ENCODE results near the gene LDLRAD4.

The LDLRAD4 gene

DNA sequence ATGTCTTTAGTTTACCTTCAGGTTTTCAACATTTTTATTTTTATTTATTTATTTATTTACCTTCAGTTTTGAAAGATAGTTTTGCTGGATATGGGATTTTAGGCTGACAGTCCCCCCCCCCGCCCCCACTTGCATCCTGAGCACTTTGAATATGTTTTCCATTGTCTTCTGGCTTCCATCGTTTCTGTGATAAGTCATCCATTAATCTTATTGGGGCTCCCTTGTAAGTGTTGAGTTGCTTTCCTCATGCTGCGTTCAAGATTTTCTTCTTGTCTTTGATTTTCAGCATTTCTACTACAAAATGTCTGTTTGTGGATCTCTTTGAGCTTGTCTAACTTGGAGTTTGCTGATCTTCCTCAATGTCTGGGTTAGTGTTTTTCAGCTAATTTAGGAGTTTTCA lies 19.4 kb upstream of the LDLRAD4 start:
- no peak for TF ChIP-seq EZH2phosphoT487 (conservative IDR thresholded peaks at IDR 0.05; ENCODE audit: low read length)
- TF ChIP-seq, protein P1, sequence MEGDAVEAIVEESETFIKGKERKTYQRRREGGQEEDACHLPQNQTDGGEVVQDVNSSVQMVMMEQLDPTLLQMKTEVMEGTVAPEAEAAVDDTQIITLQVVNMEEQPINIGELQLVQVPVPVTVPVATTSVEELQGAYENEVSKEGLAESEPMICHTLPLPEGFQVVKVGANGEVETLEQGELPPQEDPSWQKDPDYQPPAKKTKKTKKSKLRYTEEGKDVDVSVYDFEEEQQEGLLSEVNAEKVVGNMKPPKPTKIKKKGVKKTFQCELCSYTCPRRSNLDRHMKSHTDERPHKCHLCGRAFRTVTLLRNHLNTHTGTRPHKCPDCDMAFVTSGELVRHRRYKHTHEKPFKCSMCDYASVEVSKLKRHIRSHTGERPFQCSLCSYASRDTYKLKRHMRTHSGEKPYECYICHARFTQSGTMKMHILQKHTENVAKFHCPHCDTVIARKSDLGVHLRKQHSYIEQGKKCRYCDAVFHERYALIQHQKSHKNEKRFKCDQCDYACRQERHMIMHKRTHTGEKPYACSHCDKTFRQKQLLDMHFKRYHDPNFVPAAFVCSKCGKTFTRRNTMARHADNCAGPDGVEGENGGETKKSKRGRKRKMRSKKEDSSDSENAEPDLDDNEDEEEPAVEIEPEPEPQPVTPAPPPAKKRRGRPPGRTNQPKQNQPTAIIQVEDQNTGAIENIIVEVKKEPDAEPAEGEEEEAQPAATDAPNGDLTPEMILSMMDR (IDR thresholded peaks at IDR 0.05; ENCODE audit: insufficient read depth, low read length, poor library complexity, severe bottlenecking): no peak
- H3K9ac ChIP-seq (ENCODE audit: low read length): no peak overlapping the region
- no peaks in the 10 kb centered on the region for H3K27me3 ChIP-seq (ENCODE audit: low read length)

GRCh38 chr18:13201292-13201691 lies 17.3 kb upstream of the LDLRAD4 start:
- Histone ChIP-seq H3K27ac (ENCODE audit: low read depth, low read length) (no peak overlapping the region), H4K20me1 (ENCODE audit: low read depth, low read length) (no peaks in the 10 kb centered on the region), H3K9me3 (ENCODE audit: insufficient read depth, low read length) (no peaks in the 10 kb centered on the region), H3K4me2 (ENCODE audit: low read depth, low read length, poor library complexity, severe bottlenecking) (no peak overlapping the region), H3K4me3 (ENCODE audit: insufficient read depth, low read length, poor library complexity, severe bottlenecking) (no peak overlapping the region), H3K36me3 (ENCODE audit: low read length) (no peaks in the 10 kb centered on the region), H3K9ac (ENCODE audit: low read length) (no peak overlapping the region), H3F3A (ENCODE audit: insufficient read depth) (no peaks in the 10 kb centered on the region), H3K79me2 (ENCODE audit: insufficient read depth, low read length) (no peaks in the 10 kb centered on the region), H2AFZ (ENCODE audit: low read depth, low read length, severe bottlenecking) (no peak overlapping the region), H3K27me3 (ENCODE audit: low read length) (0 out of 2 replicates have a peak, but pooled peaks cover 2% of the 10 kb centered on the region), H3K9me2 (replicated peaks; ENCODE audit: insufficient read depth, low read length) (no peaks in the 10 kb centered on the region)
- TF ChIP-seq, protein P1 (IDR thresholded peaks at IDR 0.05; ENCODE audit: insufficient read depth, low read length, poor library complexity, severe bottlenecking): no peak
- TF ChIP-seq EZH2phosphoT487 (conservative IDR thresholded peaks at IDR 0.05; ENCODE audit: low read length): no peak

More for the DNA sequence above, 19.4 kb upstream of the LDLRAD4 start:
- Histone ChIP-seq H3F3A (ENCODE audit: insufficient read depth) (no peaks in the 10 kb centered on the region), H2AFZ (ENCODE audit: low read depth, low read length, severe bottlenecking) (no peak overlapping the region), H3K27ac (ENCODE audit: low read depth, low read length) (no peak overlapping the region), H3K9me2 (replicated peaks; ENCODE audit: insufficient read depth, low read length) (no peaks in the 10 kb centered on the region), H3K9me3 (ENCODE audit: insufficient read depth, low read length) (no peaks in the 10 kb centered on the region), H3K79me2 (ENCODE audit: insufficient read depth, low read length) (no peaks in the 10 kb centered on the region), H3K4me3 (ENCODE audit: insufficient read depth, low read length, poor library complexity, severe bottlenecking) (no peak overlapping the region), H3K4me2 (ENCODE audit: low read depth, low read length, poor library complexity, severe bottlenecking) (no peak overlapping the region), H4K20me1 (ENCODE audit: low read depth, low read length) (no peaks in the 10 kb centered on the region), H3K36me3 (ENCODE audit: low read length) (no peaks in the 10 kb centered on the region)

GRCh38 chr18:13202571-13202970 lies 16.0 kb upstream of the LDLRAD4 start:
- Histone ChIP-seq H3K9me2 (replicated peaks; ENCODE audit: insufficient read depth, low read length) (no peaks in the 10 kb centered on the region), H3F3A (ENCODE audit: insufficient read depth) (no peaks in the 10 kb centered on the region), H3K9ac (ENCODE audit: low read length) (no peak overlapping the region), H3K4me2 (ENCODE audit: low read depth, low read length, poor library complexity, severe bottlenecking) (no peak overlapping the region), H3K27ac (ENCODE audit: low read depth, low read length) (no peak overlapping the region), H3K4me3 (ENCODE audit: insufficient read depth, low read length, poor library complexity, severe bottlenecking) (no peak overlapping the region), H3K9me3 (ENCODE audit: insufficient read depth, low read length) (no peaks in the 10 kb centered on the region), H4K20me1 (ENCODE audit: low read depth, low read length) (no peaks in the 10 kb centered on the region), H3K36me3 (ENCODE audit: low read length) (no peaks in the 10 kb centered on the region), H3K79me2 (ENCODE audit: insufficient read depth, low read length) (no peaks in the 10 kb centered on the region), H2AFZ (ENCODE audit: low read depth, low read length, severe bottlenecking) (no peak overlapping the region), H3K27me3 (ENCODE audit: low read length) (0 out of 2 replicates have a peak, but pooled peaks cover 2% of the 10 kb centered on the region)
- TF ChIP-seq, protein P1 (IDR thresholded peaks at IDR 0.05; ENCODE audit: insufficient read depth, low read length, poor library complexity, severe bottlenecking): no peak
- no peak for TF ChIP-seq EZH2phosphoT487 (conservative IDR thresholded peaks at IDR 0.05; ENCODE audit: low read length)

Measured in SU-DHL-6 (cell line).